Urothelium cell line (cell line): ENCODE measurements around the gene MYO18A.

Experiments
- DNase-seq: peaks from one replicate; pipeline ENCODE4 v3.0.0; 2011; ENCODE audit warnings: low spot score, mixed read lengths
- FAIRE-seq: peaks from 2 replicates; lab custom pipeline; 2011; peaks lifted over from hg19 to GRCh38; lab: Jason Lieb, UNC

Gene MYO18A

DNA sequence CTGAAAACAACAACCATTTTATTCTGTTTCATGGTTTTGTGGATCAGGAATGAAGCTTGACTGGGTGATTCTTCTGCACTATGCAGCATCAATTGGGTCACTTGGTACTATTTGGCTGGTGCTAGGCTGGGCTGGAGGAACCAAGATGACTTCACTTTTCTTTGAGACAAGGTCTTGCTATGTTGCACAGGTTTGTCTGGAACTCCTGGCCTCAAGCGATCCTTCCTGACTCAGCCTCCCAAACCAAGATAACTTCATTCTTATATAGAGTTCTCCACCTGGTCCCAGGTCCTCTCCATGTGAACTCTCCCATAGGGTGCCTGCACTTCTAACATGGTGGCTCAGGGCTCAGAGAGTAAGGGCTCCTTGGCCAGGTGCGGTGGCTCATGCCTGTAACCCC lies 139.1 kb downstream of the MYO18A start:
- DNase-seq (no peak), FAIRE-seq (no peak)

- FAIRE-seq (no peak), DNase-seq (peak; percentile 65)
These were observed 140.2 kb downstream of the MYO18A start for GRCh38 chr17:29039764-29040598.

- FAIRE-seq (no peak), DNase-seq (no peak)
These were observed 142.0 kb downstream of the MYO18A start for GRCh38 chr17:29038085-29038795.

DNA sequence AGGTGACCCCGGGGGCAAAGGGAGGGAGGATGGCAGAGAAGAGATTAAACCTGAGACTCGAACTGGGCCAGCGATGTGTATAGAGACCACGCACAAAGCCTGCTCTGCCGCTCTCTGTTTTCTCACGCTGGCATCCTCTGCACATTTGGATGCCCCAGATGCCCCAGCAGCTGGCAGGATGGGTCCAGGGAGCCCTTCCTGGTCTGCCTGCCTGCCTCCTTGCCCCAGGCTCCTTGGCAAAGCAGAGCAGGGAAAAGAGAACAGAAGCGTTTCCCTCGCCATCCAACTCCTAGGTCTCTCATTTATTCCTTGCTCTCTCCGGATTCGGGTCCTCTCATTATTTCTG lies 142.5 kb downstream of the MYO18A start:
- DNase-seq (no peak), FAIRE-seq (no peak)

DNA sequence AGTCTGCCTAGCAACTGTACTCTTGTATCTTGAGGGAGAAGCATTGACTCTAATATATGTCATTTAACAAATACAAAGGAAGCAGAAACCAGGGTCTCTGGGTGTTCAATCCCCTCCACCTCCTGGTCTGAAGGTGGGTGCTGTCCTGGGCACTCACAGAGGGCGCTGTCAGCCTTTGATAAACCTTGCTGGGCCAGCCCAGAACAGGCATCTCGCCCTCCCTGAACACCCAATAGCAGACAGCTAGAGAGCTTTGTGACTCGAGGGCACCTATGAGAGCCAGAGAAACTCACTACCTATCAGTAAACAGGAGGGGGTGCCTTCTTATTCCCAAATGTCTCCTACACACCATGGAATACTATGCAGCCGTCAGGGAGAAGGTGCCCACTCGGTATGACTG lies 143.6 kb downstream of the MYO18A start:
- no peak for FAIRE-seq
- no peak for DNase-seq

GRCh38 chr17:29034510-29034909 lies 145.7 kb downstream of the MYO18A start:
- DNase-seq: no peak
- FAIRE-seq: no peak

DNA sequence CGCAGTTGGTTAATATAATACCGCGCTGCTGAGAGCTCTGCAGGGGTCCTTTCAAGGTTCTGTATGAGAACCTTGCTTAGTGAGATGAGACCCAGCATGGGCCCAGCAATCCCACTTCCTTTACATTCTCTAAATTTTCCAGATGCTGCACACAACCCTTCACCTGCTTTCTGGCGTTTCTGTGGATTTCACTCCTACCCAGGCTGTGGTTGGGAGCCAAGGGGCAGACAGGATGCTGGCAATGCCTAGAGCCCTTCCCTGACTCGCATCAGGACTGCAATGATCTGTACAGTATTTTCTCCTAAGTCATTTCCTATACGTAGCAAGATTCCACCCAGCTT lies 147.4 kb downstream of the MYO18A start:
- FAIRE-seq (no peak), DNase-seq (no peak)

GRCh38 chr17:29032013-29032856 lies 148.0 kb downstream of the MYO18A start:
- FAIRE-seq: no peak

GRCh38 chr17:29031488-29031887 lies 148.7 kb downstream of the MYO18A start:
- no peak for DNase-seq

More at GRCh38 chr17:29032013-29032856, 148.0 kb downstream of the MYO18A start:
- DNase-seq: no peak

DNA sequence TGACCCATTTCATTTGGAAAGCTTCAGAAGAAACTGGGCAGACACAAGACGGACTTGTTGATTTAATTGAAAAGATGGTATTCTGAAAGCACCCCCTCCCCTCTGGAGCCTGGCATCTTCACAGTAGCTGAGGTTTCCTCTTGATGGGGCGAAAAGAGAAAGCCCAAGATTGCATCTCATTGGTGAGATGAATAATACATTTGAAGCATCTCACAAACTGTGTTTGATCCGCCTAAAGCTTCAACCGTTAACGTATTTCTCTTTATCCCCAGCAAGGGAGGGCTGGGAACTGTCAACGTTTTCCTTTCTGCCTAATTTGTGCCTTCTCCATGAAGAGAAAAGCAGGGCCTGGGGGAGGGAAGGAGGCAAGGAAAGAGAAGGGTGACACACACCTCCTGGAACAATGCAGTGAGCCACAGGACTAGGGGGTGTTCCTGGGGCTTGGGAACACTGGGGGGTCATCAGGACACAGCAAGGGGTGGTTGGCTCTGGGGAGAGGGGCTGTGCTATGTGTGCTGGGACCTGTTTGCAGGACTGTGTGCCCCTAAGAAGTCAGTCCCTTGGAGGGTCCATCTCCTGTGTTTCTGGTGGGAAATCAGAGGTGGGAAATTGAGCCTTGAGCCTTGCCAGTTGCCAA lies 155.8 kb downstream of the MYO18A start:
- DNase-seq (no peak), FAIRE-seq (no peak)

More at GRCh38 chr17:29031488-29031887, 148.7 kb downstream of the MYO18A start:
- FAIRE-seq: no peak

- no peak for DNase-seq
- FAIRE-seq: no peak
These were observed 158.1 kb downstream of the MYO18A start for GRCh38 chr17:29022074-29022473.

DNA sequence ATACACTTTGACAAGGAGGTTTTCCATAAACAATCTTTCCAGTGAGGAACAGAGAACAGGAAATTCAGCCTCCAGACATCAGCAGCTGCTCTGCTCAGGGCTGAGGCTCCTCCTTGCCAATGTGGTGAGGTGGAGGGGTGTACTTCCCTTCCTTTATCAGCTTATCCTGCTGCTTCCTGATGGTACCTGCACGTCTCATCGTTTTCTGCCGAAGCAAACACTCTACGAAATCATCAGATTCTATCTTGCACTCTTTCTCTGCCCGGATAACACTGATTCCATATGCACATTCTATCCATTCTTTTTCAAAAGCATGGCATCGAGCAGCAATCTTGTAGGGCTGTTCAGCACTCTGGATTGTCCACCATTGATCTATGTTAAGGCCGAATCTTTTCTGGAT lies 159.0 kb downstream of the MYO18A start:
- FAIRE-seq: no peak
- DNase-seq: no peak
